Stimulated activated CD8-positive, alpha-beta memory T cell treated with anti-CD3 and anti-CD28 coated beads, Interleukin-12 subunit alpha, Interleukin-12 subunit beta, amount 100 ng/mL, for 24 hours (primary cell): ENCODE data around the gene PHOSPHO2.
"Not testable (repeated sequence)": the region's sequence is repeated elsewhere in the genome, so short reads cannot be mapped to it uniquely, and the experiment has no call there.

Source experiments
- DNase-seq: peaks from one replicate; pipeline ENCODE4 v3.0.0-alpha.2; 2020; ENCODE audit errors: extremely low read depth

PHOSPHO2 gene

GRCh38 chr2:169684135-169684565, 10.1 kb upstream of the PHOSPHO2 start:
- DNase-seq, result no peak

- DNase-seq, result not testable (repeated sequence)
Measured at GRCh38 chr2:169684712-169685111, 9.6 kb upstream of the PHOSPHO2 start.

- not testable (repeated sequence) for DNase-seq
Measured at GRCh38 chr2:169686825-169687224, 7.4 kb upstream of the PHOSPHO2 start.

GRCh38 chr2:169687943-169688342, 6.3 kb upstream of the PHOSPHO2 start:
- not testable (repeated sequence) for DNase-seq

GRCh38 chr2:169690958-169691357, 3.3 kb upstream of the PHOSPHO2 start:
- no peak for DNase-seq

- DNase-seq, result no peak
Measured at GRCh38 chr2:169692718-169693117, 1.6 kb upstream of the PHOSPHO2 start.

GRCh38 chr2:169693360-169693759, 909 bp upstream of the PHOSPHO2 start:
- no peak for DNase-seq

- no peak for DNase-seq
Measured at GRCh38 chr2:169694894-169695260, 608 bp downstream of the PHOSPHO2 start.

GRCh38 chr2:169696381-169696780, 2.1 kb downstream of the PHOSPHO2 start:
- DNase-seq, result no peak

GRCh38 chr2:169699173-169699572, 4.9 kb downstream of the PHOSPHO2 start:
- not testable (repeated sequence) for DNase-seq

GRCh38 chr2:169702996-169703395, 8.7 kb downstream of the PHOSPHO2 start:
- no peak for DNase-seq

- DNase-seq, result no peak
Measured at GRCh38 chr2:169704160-169704708, 10.0 kb downstream of the PHOSPHO2 start.

GRCh38 chr2:169705927-169706326, 11.7 kb downstream of the PHOSPHO2 start:
- DNase-seq, result no peak

- DNase-seq, result no peak
Measured at GRCh38 chr2:169707626-169708025, 13.4 kb downstream of the PHOSPHO2 start.

- DNase-seq, result no peak
Measured at GRCh38 chr2:169709331-169709730, 15.1 kb downstream of the PHOSPHO2 start.

GRCh38 chr2:169709981-169710380, 15.7 kb downstream of the PHOSPHO2 start:
- DNase-seq, result no peak

- no peak for DNase-seq
Measured at GRCh38 chr2:169711751-169712509, 17.7 kb downstream of the PHOSPHO2 start.

- DNase-seq, result no peak
Measured at GRCh38 chr2:169712791-169713227, 18.5 kb downstream of the PHOSPHO2 start.

- no peak for DNase-seq
Measured at GRCh38 chr2:169713331-169713730, 19.1 kb downstream of the PHOSPHO2 start.

GRCh38 chr2:169714699-169715098, 20.4 kb downstream of the PHOSPHO2 start:
- DNase-seq, result no peak

- DNase-seq, result no peak
Measured at GRCh38 chr2:169715379-169716237, 21.3 kb downstream of the PHOSPHO2 start.

GRCh38 chr2:169716238-169716886, 22.1 kb downstream of the PHOSPHO2 start:
- DNase-seq, result no peak
